AG04449 (cell line): ENCODE results near the gene VEGFD.

Experiments
- CTCF ChIA-PET: fragments of 350-600 bp; formaldehyde crosslinking; extraction: SDS; loops from one replicate; lab custom pipeline; 2021; ENCODE audit warnings: antibody characterized with exemption; lab: Yijun Ruan, JAX
- POLR2A ChIA-PET: fragments of 400-600, 350-600 bp; formaldehyde crosslinking; extraction: SDS; loops from one replicate; lab custom pipeline; 2020; ENCODE audit warnings: antibody characterized with exemption, inconsistent platforms; lab: Yijun Ruan, JAX
- DNase-seq: peaks from one replicate; pipeline ENCODE4 v3.0.0-alpha.2; 2010; ENCODE audit warnings: low read depth, low spot score
- H3K4me3 ChIP-seq: 2 replicates; pipeline ENCODE4 v1.5.1; 2011; ENCODE audit warnings: low read depth, mild to moderate bottlenecking, control low read depth, low read length
- TF ChIP-seq, protein P1 (sequence below): IDR thresholded peaks from one replicate; pipeline ENCODE4 v1.5.1; 2011; ENCODE audit warnings: mild to moderate bottlenecking, moderate library complexity, low read length, control low read depth, inconsistent platforms; ENCODE audit not compliant: insufficient read depth; ENCODE audit errors: missing control alignments

Gene VEGFD

DNA sequence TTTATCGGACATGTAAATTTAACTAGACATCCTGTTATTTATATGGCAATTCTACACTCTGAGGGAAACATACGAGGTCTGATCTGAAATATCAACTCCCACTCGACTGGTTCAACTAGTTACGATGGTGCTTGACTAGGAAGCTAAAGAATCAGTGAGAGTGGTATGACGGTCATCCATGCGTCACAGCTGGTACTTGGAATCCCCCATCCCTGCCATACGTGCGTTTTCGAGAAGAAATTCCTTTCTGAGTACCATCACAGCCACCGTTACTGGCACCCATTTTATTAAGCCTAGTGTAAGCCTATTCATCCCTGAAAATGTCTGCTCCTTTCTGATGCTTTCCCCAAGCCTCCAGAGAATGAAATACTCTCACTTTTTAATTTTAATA lies 48.2 kb downstream of the VEGFD start:
- POLR2A ChIA-PET: no interaction called here

DNA sequence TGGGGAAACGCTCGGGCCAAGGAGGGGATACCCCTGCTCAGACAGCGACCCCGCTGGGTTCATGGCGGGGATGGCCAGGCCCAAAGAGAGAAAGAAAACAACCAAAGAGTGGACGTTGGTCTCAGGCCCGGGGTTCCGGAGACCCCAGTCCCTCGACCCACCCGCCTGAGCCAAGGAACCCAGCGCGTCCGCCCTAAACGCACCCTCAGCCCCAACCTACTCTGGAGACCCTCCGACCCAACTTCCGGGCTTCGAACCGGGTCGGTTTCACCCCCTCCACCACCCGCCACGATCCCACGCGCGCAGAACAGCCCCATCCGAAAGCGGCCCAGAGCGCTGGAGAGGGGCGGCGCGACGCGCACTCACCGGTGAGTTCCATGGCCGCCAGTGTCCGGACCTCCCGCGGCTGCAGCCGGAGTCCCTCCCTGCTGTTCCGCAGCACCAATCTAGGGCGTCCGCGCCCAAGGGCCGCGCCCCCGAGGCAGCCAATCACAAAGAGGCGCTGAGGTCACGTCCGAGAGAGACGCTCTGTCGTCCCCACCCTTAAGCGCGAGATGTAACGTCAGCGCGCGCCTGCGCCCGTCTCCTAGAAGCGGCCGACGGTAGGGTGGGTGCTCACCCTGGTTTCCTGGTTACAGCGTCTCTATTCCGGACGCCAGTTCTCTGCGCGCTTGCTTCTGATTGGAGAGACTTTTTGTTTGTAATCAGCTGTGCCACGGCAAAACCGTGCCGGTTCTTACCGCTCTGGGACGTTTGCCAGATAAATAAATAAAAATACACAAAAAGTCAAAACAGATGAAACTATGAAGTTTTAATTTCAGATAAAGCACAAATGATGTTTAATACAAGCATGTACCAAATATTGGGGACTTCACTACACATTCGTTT lies 48.8 kb downstream of the VEGFD start, which contains the start of gene PIGA:
TSS of gene PIGA (minus strand) at position 389 of the 888 bp plus-strand sequence. CDS start 3,593 bp downstream, outside the sequence.
- ChIA-PET CTCF (interaction anchor here (2.2 kb wide), 1 partner anchor 14 kb away, joined by 12 read pairs; no protein-coding TSS in a partner anchor), POLR2A (no interaction called here)
- TF ChIP-seq, protein P1, sequence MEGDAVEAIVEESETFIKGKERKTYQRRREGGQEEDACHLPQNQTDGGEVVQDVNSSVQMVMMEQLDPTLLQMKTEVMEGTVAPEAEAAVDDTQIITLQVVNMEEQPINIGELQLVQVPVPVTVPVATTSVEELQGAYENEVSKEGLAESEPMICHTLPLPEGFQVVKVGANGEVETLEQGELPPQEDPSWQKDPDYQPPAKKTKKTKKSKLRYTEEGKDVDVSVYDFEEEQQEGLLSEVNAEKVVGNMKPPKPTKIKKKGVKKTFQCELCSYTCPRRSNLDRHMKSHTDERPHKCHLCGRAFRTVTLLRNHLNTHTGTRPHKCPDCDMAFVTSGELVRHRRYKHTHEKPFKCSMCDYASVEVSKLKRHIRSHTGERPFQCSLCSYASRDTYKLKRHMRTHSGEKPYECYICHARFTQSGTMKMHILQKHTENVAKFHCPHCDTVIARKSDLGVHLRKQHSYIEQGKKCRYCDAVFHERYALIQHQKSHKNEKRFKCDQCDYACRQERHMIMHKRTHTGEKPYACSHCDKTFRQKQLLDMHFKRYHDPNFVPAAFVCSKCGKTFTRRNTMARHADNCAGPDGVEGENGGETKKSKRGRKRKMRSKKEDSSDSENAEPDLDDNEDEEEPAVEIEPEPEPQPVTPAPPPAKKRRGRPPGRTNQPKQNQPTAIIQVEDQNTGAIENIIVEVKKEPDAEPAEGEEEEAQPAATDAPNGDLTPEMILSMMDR: no peak
- DNase-seq: peak; percentile 74
- peak within 1 kb of the TSS; percentile 74 for H3K4me3 ChIP-seq

More for the DNA sequence above, 48.2 kb downstream of the VEGFD start:
- peak overlapping the region; percentile 59 for H3K4me3 ChIP-seq
- TF ChIP-seq, protein P1: no peak
- no peak for DNase-seq
- CTCF ChIA-PET: interaction anchor here (2.2 kb wide), 1 partner anchor 13 kb away, joined by 12 read pairs; no protein-coding TSS in a partner anchor

DNA sequence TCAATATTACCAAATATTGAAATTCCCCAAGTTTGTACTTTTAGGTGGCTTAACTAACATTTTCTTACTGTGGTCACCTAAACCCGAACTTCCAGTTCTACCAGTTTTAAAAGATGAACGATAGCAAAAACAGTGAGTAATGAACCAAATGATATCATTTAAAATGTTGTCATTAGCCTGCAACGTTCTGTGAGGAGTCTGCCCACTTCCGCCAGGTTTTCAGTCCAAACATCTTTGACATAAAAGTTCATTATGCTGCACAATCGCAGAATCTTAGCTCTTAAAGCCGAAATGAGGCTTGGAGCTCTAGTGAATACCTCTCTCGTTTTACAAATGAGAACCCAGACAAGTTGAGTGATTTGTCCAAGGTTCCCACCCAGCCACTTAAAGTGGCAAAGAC lies 49.7 kb downstream of the VEGFD start:
- ChIA-PET POLR2A (no interaction called here), CTCF (no interaction called here)
- TF ChIP-seq, protein P1: no peak
- DNase-seq: no peak
- peak overlapping the region; percentile 74 for H3K4me3 ChIP-seq

DNA sequence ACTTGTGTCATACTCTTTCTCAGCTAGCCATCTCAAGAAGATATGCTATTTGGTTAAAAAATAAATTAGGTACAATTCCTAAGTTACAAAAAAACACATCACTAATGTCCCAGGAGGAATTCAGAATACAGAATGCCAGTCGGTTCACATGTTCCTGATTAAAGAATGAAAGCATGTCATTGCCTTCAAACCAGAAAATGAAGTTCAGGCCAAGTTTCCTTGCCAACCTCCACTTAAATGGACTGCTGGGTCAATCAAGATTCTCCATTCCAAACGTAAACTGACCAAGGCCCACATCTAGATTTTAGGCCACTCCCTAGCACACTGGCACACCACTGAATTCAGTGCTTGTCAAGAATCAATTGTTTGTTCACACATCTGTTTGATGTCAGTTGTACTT lies 55.4 kb downstream of the VEGFD start:
- CTCF ChIA-PET: no interaction called here
- no peak overlapping the region for H3K4me3 ChIP-seq
- TF ChIP-seq, protein P1: no peak
- POLR2A ChIA-PET: no interaction called here
- no peak for DNase-seq

DNA sequence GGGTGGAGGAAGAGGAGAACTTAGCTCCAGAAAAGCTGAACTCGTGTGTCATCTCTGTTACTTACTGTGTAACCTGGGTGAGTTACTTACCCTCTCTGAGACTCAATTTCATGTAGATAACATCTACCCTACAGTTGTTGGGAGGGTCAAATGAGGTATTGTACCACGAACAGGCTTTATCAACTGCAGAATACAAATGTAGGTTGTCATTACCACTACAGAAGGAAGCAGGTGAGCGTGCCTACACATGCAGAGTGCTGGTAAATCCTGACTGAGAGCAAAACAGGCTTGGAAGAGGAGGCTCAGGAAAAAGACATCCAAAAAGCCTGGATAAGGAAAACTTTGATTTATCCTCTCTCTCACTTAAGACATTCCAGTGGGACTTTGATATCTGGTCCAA lies 56.1 kb downstream of the VEGFD start:
- TF ChIP-seq, protein P1: no peak
- no peak overlapping the region for H3K4me3 ChIP-seq
- ChIA-PET CTCF (no interaction called here), POLR2A (no interaction called here)
- no peak for DNase-seq

DNA sequence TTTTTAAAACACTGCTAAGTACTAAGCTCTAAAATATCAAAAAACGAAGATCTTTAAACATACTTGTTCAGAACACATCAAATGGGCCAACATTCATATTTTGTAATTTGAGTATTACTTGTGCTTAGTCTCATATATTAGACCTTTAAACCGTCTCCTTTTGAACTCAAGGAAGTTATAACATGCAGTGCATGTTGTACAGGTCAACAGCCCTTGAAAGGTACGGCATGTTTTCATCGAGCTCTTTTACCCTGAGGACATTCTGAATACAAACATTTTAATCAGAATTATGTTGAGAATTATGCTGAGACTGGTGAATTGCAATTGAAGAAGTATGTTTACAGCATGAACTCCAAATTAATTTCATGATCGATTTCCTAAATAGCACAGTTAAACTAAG lies 61.7 kb downstream of the VEGFD start:
- DNase-seq: no peak
- ChIA-PET POLR2A (no interaction called here), CTCF (interaction anchor here (0.9 kb wide), 2 partner anchors 11 to 145 kb away, joined by 3 read pairs; no protein-coding TSS in a partner anchor)
- H3K4me3 ChIP-seq: no peak overlapping the region
- TF ChIP-seq, protein P1: no peak
